HG03571 (cell line): ENCODE data around the gene SIMC1.
"Not testable (repeated sequence)": the region's sequence is repeated elsewhere in the genome, so short reads cannot be mapped to it uniquely, and the experiment has no call there.

Source experiments
- ATAC-seq: cut with Tn5 transposase; IDR thresholded peaks from one replicate; pipeline ENCODE4 v1.9.1; 2021; ENCODE audit not compliant: unreplicated experiment

Gene SIMC1

GRCh38 chr5:176237971-176238644 lies at the start of gene SIMC1:
Gene SIMC1, plus strand, starts transcription at chr5:176238424. Its CDS starts 85 bp downstream, at chr5:176238509.
- peak; percentile 52 for ATAC-seq

GRCh38 chr5:176188506-176189193 lies 49.6 kb upstream of the SIMC1 start:
- no peak for ATAC-seq

GRCh38 chr5:176189857-176190256 lies 48.4 kb upstream of the SIMC1 start:
- ATAC-seq: no peak

- no peak for ATAC-seq
Measured at GRCh38 chr5:176190886-176191755, 47.1 kb upstream of the SIMC1 start.

- no peak for ATAC-seq
Measured at GRCh38 chr5:176192094-176192721, 46.0 kb upstream of the SIMC1 start.

- ATAC-seq: not testable (repeated sequence)
Measured at GRCh38 chr5:176192722-176193117, 45.5 kb upstream of the SIMC1 start.

GRCh38 chr5:176193636-176194035 lies 44.6 kb upstream of the SIMC1 start:
- not testable (repeated sequence) for ATAC-seq

GRCh38 chr5:176194238-176195083 lies 43.8 kb upstream of the SIMC1 start:
- not testable (repeated sequence) for ATAC-seq

GRCh38 chr5:176195084-176195413 lies 43.2 kb upstream of the SIMC1 start:
- not testable (repeated sequence) for ATAC-seq

GRCh38 chr5:176195487-176196207 lies 42.6 kb upstream of the SIMC1 start:
- not testable (repeated sequence) for ATAC-seq

- ATAC-seq: not testable (repeated sequence)
Measured at GRCh38 chr5:176196781-176197180, 41.4 kb upstream of the SIMC1 start.

GRCh38 chr5:176197234-176197858 lies 40.9 kb upstream of the SIMC1 start:
- not testable (repeated sequence) for ATAC-seq

GRCh38 chr5:176198299-176198698 lies 39.9 kb upstream of the SIMC1 start:
- ATAC-seq: not testable (repeated sequence)

- not testable (repeated sequence) for ATAC-seq
Measured at GRCh38 chr5:176198991-176199733, 39.1 kb upstream of the SIMC1 start.

- ATAC-seq: not testable (repeated sequence)
Measured at GRCh38 chr5:176199803-176200399, 38.3 kb upstream of the SIMC1 start.

GRCh38 chr5:176201811-176202210 lies 36.4 kb upstream of the SIMC1 start:
- ATAC-seq: no peak

- ATAC-seq: no peak
Measured at GRCh38 chr5:176203086-176203485, 35.1 kb upstream of the SIMC1 start.

- not testable (repeated sequence) for ATAC-seq
Measured at GRCh38 chr5:176203535-176203934, 34.7 kb upstream of the SIMC1 start.
